GM21723 (cell line): Measurements from ENCODE around the gene MAS1.
"Not testable (repeated sequence)": the region's sequence is repeated elsewhere in the genome, so short reads cannot be mapped to it uniquely, and the experiment has no call there.

Experiments
- ATAC-seq: cut with Tn5 transposase; IDR thresholded peaks from one replicate; pipeline ENCODE4 v1.9.1; 2021; ENCODE audit warnings: mild to moderate bottlenecking, moderate library complexity; ENCODE audit not compliant: unreplicated experiment

The MAS1 gene

GRCh38 chr6:159915397-159915796, 24.6 kb downstream of the MAS1 start:
- no peak for ATAC-seq

GRCh38 chr6:159916237-159916636, 25.4 kb downstream of the MAS1 start:
- ATAC-seq = no peak

GRCh38 chr6:159916752-159917151, 26.0 kb downstream of the MAS1 start:
- ATAC-seq = no peak

GRCh38 chr6:159919011-159919511, 28.3 kb downstream of the MAS1 start:
- no peak for ATAC-seq

- no peak for ATAC-seq
Observed at GRCh38 chr6:159919800-159920199, 29.0 kb downstream of the MAS1 start.

- not testable (repeated sequence) for ATAC-seq
Observed at GRCh38 chr6:159924150-159924549, 33.4 kb downstream of the MAS1 start.

- ATAC-seq = no peak
Observed at GRCh38 chr6:159926542-159927203, 35.9 kb downstream of the MAS1 start.

GRCh38 chr6:159929819-159930218, 39.0 kb downstream of the MAS1 start:
- peak; percentile 53 for ATAC-seq

- ATAC-seq = peak; percentile 92
Observed at GRCh38 chr6:159931112-159931511, 40.3 kb downstream of the MAS1 start.

- ATAC-seq = peak; percentile 8
Observed at GRCh38 chr6:159931846-159932245, 41.1 kb downstream of the MAS1 start.

- no peak for ATAC-seq
Observed at GRCh38 chr6:159933077-159933476, 42.3 kb downstream of the MAS1 start.

- no peak for ATAC-seq
Observed at GRCh38 chr6:159934181-159934580, 43.4 kb downstream of the MAS1 start.

- no peak for ATAC-seq
Observed at GRCh38 chr6:159935065-159935464, 44.3 kb downstream of the MAS1 start.

- no peak for ATAC-seq
Observed at GRCh38 chr6:159935633-159936032, 44.8 kb downstream of the MAS1 start.

- ATAC-seq = no peak
Observed at GRCh38 chr6:159939591-159940016, 48.8 kb downstream of the MAS1 start.
